ENCODE data around the gene CTBP2. TPM values are rescaled to one million over a fixed set of nuclear protein-coding genes. Genes with fewer than 3 reads are reported as not detected.

Gene CTBP2
- total RNA-seq, 1 experiment from 2014 or later = 77.8 TPM

DNA sequence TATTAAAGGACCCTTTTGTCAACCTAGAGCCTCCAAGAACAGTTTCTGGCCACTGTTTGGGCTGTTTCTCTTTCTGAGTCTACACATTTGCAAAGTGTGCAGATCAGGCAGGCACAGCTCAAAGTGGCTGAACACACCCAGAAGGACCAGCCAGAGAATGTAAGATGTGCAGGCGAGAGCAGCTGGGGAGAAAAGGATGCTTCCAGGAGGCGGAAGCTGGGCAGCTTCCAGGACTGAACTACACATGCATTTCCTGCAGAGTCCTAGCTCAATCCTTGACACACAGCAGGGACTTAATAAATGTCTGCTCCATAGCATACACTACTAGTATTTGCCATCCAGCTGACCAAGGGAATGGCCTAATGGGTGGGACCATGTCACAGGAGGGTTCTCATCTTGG, 70.9 kb downstream of the CTBP2 start:
- ChIA-PET CTCF (no interaction called here), POLR2A (ENCODE audit: low non-redundant PET) (interaction anchor here (0.8 kb wide), 1 partner anchor 304 kb away, joined by 3 read pairs; no protein-coding TSS in a partner anchor)
- Histone ChIP-seq H3K36me3 (ENCODE audit: insufficient read depth, low read length, poor library complexity, severe bottlenecking) (peaks cover 7% of the 10 kb centered on the region), H3K9me3 (ENCODE audit: low read depth, low read length, poor library complexity, severe bottlenecking) (no peaks in the 10 kb centered on the region), H3K4me1 (ENCODE audit: insufficient read depth, low read length, poor library complexity, severe bottlenecking) (peaks cover 17% of the 10 kb centered on the region), H3K27ac (ENCODE audit: low read depth, low read length, poor library complexity, severe bottlenecking) (no peak overlapping the region), H3K27me3 (replicated peaks; ENCODE audit: insufficient read depth, low read depth, low read length, poor library complexity) (no peaks in the 10 kb centered on the region), H3K4me3 (ENCODE audit: low read depth, low read length, poor library complexity, severe bottlenecking) (no peak overlapping the region)
- DNase-seq (ENCODE audit: low spot score) = no peak
- TF ChIP-seq, protein P1, sequence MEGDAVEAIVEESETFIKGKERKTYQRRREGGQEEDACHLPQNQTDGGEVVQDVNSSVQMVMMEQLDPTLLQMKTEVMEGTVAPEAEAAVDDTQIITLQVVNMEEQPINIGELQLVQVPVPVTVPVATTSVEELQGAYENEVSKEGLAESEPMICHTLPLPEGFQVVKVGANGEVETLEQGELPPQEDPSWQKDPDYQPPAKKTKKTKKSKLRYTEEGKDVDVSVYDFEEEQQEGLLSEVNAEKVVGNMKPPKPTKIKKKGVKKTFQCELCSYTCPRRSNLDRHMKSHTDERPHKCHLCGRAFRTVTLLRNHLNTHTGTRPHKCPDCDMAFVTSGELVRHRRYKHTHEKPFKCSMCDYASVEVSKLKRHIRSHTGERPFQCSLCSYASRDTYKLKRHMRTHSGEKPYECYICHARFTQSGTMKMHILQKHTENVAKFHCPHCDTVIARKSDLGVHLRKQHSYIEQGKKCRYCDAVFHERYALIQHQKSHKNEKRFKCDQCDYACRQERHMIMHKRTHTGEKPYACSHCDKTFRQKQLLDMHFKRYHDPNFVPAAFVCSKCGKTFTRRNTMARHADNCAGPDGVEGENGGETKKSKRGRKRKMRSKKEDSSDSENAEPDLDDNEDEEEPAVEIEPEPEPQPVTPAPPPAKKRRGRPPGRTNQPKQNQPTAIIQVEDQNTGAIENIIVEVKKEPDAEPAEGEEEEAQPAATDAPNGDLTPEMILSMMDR (conservative IDR thresholded peaks at IDR 0.05; ENCODE audit: low read depth, low read length) = no peak
- no peak for TF ChIP-seq EZH2 (IDR thresholded peaks at IDR 0.05; ENCODE audit: borderline replicate concordance, low read depth, low read length, poor library complexity, severe bottlenecking)
- no TSS peak for BruUV-seq (replicated peaks)
- intact Hi-C loops (cut with micrococcal nuclease; ENCODE audit: unreplicated experiment) = no loop called here

DNA sequence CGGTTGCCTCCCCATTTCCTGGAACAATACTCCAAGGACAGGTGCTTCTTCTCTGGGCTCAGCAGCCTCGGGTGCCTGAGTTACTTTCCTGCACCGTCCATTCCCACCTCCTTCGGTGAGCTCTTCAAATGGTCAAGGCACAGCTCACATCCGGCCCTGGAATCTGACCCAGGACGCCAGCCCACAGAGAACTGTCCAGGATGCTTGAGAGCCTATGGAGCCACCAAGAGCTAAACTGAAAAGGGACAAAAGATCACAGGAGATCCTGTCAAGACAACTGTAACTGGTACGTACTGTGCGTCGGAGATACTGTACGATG, 72.5 kb downstream of the CTBP2 start:
- POLR2A ChIA-PET (ENCODE audit: low non-redundant PET) = no interaction called here
- BruUV-seq (replicated peaks) = no TSS peak

DNA sequence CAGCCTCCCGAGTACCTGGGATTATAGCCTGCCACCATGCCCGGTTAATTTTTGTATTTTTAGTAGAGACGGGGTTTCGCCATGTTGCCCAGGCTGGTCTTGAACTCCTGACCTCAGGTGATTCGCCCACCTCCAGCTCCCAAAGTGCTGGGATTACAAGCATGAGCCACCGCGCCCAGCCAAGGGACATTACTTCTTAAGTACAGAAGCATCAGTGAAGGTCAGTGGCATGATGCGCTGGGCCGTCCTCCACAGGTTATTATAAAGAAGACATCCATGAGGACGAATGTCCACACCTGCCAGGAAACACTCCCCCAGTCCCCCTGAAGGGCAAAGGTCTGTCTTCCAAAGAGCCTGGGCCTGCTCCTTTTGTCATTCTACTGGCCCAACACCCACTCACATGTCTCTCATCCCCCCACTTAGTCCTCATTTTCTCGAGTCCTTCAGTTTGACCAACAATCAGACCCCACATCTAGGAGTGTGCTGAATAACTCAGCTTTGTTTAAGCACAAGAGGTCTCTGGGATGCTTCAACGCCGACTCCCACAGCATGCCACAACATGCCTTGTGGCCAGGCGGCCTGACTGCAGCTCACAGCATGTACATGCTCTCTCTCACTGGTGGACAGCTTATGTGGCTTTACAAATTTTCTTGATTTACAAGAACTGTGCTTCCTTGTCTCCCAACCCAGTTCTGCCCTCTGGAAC, 73.0 kb downstream of the CTBP2 start:
- Histone ChIP-seq H3K4me1 (ENCODE audit: insufficient read depth, low read length, poor library complexity, severe bottlenecking) (peaks cover 6% of the 10 kb centered on the region), H3K36me3 (ENCODE audit: insufficient read depth, low read length, poor library complexity, severe bottlenecking) (peaks cover 7% of the 10 kb centered on the region), H3K9me3 (ENCODE audit: low read depth, low read length, poor library complexity, severe bottlenecking) (no peaks in the 10 kb centered on the region), H3K4me3 (ENCODE audit: low read depth, low read length, poor library complexity, severe bottlenecking) (no peak overlapping the region), H3K27me3 (replicated peaks; ENCODE audit: insufficient read depth, low read depth, low read length, poor library complexity) (no peaks in the 10 kb centered on the region), H3K27ac (ENCODE audit: low read depth, low read length, poor library complexity, severe bottlenecking) (no peak overlapping the region)
- TF ChIP-seq EZH2 (IDR thresholded peaks at IDR 0.05; ENCODE audit: borderline replicate concordance, low read depth, low read length, poor library complexity, severe bottlenecking) = no peak
- TF ChIP-seq, protein P1 (conservative IDR thresholded peaks at IDR 0.05; ENCODE audit: low read depth, low read length) = no peak
- POLR2A ChIA-PET (ENCODE audit: low non-redundant PET) = no interaction called here
- CTCF ChIA-PET = interaction anchor here (0.6 kb wide), 1 partner anchor 165 kb away, joined by 13 read pairs; no protein-coding TSS in a partner anchor
- no peak for DNase-seq (ENCODE audit: low spot score)
- intact Hi-C loops (cut with micrococcal nuclease; ENCODE audit: unreplicated experiment) = no loop called here
- BruUV-seq (replicated peaks) = no TSS peak

More for the DNA sequence above, 72.5 kb downstream of the CTBP2 start:
- peaks cover 7% of the 10 kb centered on the region for H3K4me1 ChIP-seq (ENCODE audit: insufficient read depth, low read length, poor library complexity, severe bottlenecking)
- TF ChIP-seq, protein P1 (conservative IDR thresholded peaks at IDR 0.05; ENCODE audit: low read depth, low read length) = no peak
- TF ChIP-seq EZH2 (IDR thresholded peaks at IDR 0.05; ENCODE audit: borderline replicate concordance, low read depth, low read length, poor library complexity, severe bottlenecking) = no peak
- H3K27me3 ChIP-seq (replicated peaks; ENCODE audit: insufficient read depth, low read depth, low read length, poor library complexity) = no peaks in the 10 kb centered on the region
- peaks cover 7% of the 10 kb centered on the region for H3K36me3 ChIP-seq (ENCODE audit: insufficient read depth, low read length, poor library complexity, severe bottlenecking)
- H3K4me3 ChIP-seq (ENCODE audit: low read depth, low read length, poor library complexity, severe bottlenecking) = no peak overlapping the region
- CTCF ChIA-PET = no interaction called here
- H3K27ac ChIP-seq (ENCODE audit: low read depth, low read length, poor library complexity, severe bottlenecking) = no peak overlapping the region
- DNase-seq (ENCODE audit: low spot score) = no peak
- intact Hi-C loops (cut with micrococcal nuclease; ENCODE audit: unreplicated experiment) = no loop called here
- H3K9me3 ChIP-seq (ENCODE audit: low read depth, low read length, poor library complexity, severe bottlenecking) = no peaks in the 10 kb centered on the region
